Liver (tissue), 9 donors: ENCODE data around the gene SCARB1. TPM values are rescaled to one million over a fixed set of nuclear protein-coding genes. Genes with fewer than 3 reads are reported as not detected.

Source experiments
- DNase-seq: peaks from one replicate; pipeline ENCODE4 v3.0.0-alpha.2; 2017; ENCODE audit warnings: low spot score
- H3K27ac ChIP-seq, 2 donors: one replicate each; pipeline ENCODE4 v1.7.0; 2013; ENCODE audit warnings: inconsistent platforms in 2 of 2, low read length in 2 of 2, control low read depth in 1 of 2, low read depth in 1 of 2, mild to moderate bottlenecking in 1 of 2
- H3K27me3 ChIP-seq, 4 donors: one replicate each; pipeline versions ENCODE4 v1.6.1 to v1.7.0; 2013; ENCODE audit warnings: low read length in 3 of 4, inconsistent platforms in 1 of 4, mild to moderate bottlenecking in 1 of 4, moderate library complexity in 1 of 4; ENCODE audit not compliant: control insufficient read depth in 4 of 4, insufficient read depth in 4 of 4
- H3K36me3 ChIP-seq, 4 donors: one replicate each; pipeline versions ENCODE4 v1.6.1 to v1.7.0; 2013; ENCODE audit warnings: low read length in 3 of 4, mild to moderate bottlenecking in 3 of 4, low read depth in 1 of 4, moderate library complexity in 1 of 4; ENCODE audit not compliant: control insufficient read depth in 4 of 4, insufficient read depth in 3 of 4
- H3K4me1 ChIP-seq, 4 donors: one replicate each; pipeline versions ENCODE4 v1.6.1 to v1.7.0; 2013; ENCODE audit warnings: low read length in 3 of 4, mild to moderate bottlenecking in 3 of 4, moderate library complexity in 1 of 4; ENCODE audit not compliant: control insufficient read depth in 4 of 4, insufficient read depth in 4 of 4
- H3K4me3 ChIP-seq, 3 donors: one replicate each; pipeline versions ENCODE4 v1.6.1 to v1.7.0; 2013; ENCODE audit warnings: low read length in 3 of 3, control low read depth in 1 of 3, low read depth in 1 of 3, mild to moderate bottlenecking in 1 of 3
- H3K9ac ChIP-seq, 2 donors: one replicate each; pipeline ENCODE4 v1.7.0; 2013; ENCODE audit warnings: low read length in 2 of 2, mild to moderate bottlenecking in 2 of 2, moderate library complexity in 2 of 2, control low read depth in 1 of 2, low read depth in 1 of 2
- H3K9me3 ChIP-seq, 4 donors: one replicate each; pipeline versions ENCODE4 v1.6.1 to v1.7.0; 2013; ENCODE audit warnings: low read length in 3 of 4; ENCODE audit not compliant: control insufficient read depth in 4 of 4
- ATF3 ChIP-seq: IDR thresholded peaks from 2 replicates; pipeline ENCODE4 v1.6.1; 2016; ENCODE audit warnings: antibody characterized with exemption
- CTCF ChIP-seq: fragments of 150-350 bp; IDR thresholded peaks from 2 replicates; pipeline ENCODE4 v1.5.1; 2017; ENCODE audit warnings: improper control_type of control experiment, low read depth, low read length; ENCODE audit not compliant: missing input control
- EGR1 ChIP-seq, 2 donors: IDR thresholded peaks; 2 replicates each; pipeline ENCODE4 v1.6.1; 2016 to 2018; ENCODE audit warnings: antibody characterized with exemption in 2 of 2, low read depth in 2 of 2
- HNF4A ChIP-seq, 2 donors: conservative IDR thresholded peaks; 2 replicates each; pipeline ENCODE4 v1.6.1; 2016; ENCODE audit warnings: antibody characterized with exemption in 2 of 2, mild to moderate bottlenecking in 2 of 2
- HNF4G ChIP-seq: IDR thresholded peaks from 2 replicates; pipeline ENCODE4 v1.6.1; 2016; ENCODE audit warnings: antibody characterized with exemption
- JUND ChIP-seq, 2 donors: IDR thresholded peaks; 2 replicates each; pipeline ENCODE4 v1.6.1; 2016; ENCODE audit warnings: antibody characterized with exemption in 2 of 2
- RAD21 ChIP-seq, 2 donors: IDR thresholded peaks; 2 replicates each; pipeline ENCODE4 v1.6.1; 2016; ENCODE audit warnings: antibody characterized with exemption in 2 of 2, mild to moderate bottlenecking in 2 of 2
- RXRA ChIP-seq, 2 donors: IDR thresholded peaks; 2 replicates each; pipeline ENCODE4 v1.6.1; 2017 to 2018; ENCODE audit warnings: antibody characterized with exemption in 2 of 2, mild to moderate bottlenecking in 1 of 2
- TAF1 ChIP-seq: conservative IDR thresholded peaks from 2 replicates; pipeline ENCODE4 v1.6.1; 2016; ENCODE audit warnings: antibody characterized with exemption, mild to moderate bottlenecking
- YY1 ChIP-seq: IDR thresholded peaks from 2 replicates; pipeline ENCODE4 v1.6.1; 2016; ENCODE audit warnings: antibody characterized with exemption, mild to moderate bottlenecking
- ZBTB33 ChIP-seq: IDR thresholded peaks from 2 replicates; pipeline ENCODE4 v1.6.1; 2016; ENCODE audit warnings: antibody characterized with exemption
- WGBS: extraction: QIAGEN DNeasy Blood & Tissue Kit; methylation state at CpG from one replicate; pipeline ENCODE4 v1.1.7; 2013; 5-methylcytosine and 5-hydroxymethylcytosine counted together
- polyA plus RNA-seq, 2 donors: library from polyadenylated mRNA; stranded (reverse) in 1 of 2; unstranded in 1 of 2; fragments of 200-250 nt in 1 of 2; fragments of >200 nt in 1 of 2; fragmentation: Nextera tagmentation in 1 of 2; extraction: Ambion mirVana in 1 of 2; gene quantifications; one replicate each; pipeline versions ENCODE4 v1.2.1 to v1.2.3, GENCODE V29; 2013 to 2015
- total RNA-seq, 2 donors: library from RNA; depleted of rRNA; stranded (reverse); fragments of >200 nt; gene quantifications; one replicate each; pipeline ENCODE4 v1.2.3, GENCODE V29; 2014
- TF ChIP-seq, protein P1 (sequence below): IDR thresholded peaks from 2 replicates; pipeline ENCODE4 v1.6.1; 2016; ENCODE audit warnings: antibody characterized with exemption, mild to moderate bottlenecking
- donor health status: healthy.
- donor health status: healthy.
- donor health status: healthy.
- donor health status: healthy.
- donor health status: healthy.

The SCARB1 gene
- total and polyA plus RNA-seq, 4 donors = 85.3 to 289 (median 141) TPM

DNA sequence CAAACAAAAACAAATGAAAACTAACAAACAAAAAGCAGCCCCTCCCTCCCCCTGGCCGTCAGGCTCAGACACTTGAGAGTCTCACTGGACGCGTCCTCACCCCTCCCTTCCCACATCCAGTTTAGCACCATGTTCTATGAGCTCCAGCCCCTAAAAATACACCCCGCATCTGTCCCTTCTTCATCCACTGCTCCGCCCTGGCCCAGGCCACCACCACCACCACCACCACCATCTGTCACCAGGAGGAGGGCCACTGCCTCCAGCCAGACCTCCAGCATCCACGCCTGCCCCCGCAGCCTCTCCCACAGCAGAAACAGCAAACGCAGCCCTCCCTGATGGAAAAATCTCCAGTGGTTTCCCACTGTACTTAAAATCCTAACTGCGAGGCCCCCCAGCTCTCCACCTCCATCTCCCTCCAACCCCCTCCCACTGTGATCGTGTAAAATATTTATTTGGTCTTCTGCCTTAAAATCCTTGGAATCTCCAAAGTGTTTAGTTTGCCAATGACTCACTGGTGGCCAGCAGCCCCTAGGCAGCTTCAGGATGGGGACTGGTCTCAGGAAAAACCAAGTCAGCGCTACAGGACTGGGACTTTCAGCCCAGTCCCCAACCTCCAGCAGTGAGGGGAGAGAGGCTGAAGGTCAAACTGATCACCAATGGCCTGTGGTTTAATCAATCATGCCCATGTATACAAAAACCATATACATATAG lies 95.1 kb downstream of the SCARB1 start:
- Histone ChIP-seq H3K9me3 (peaks cover 2 to 10% (median 6%) of the 10 kb centered on the region in 4 donors), H3K9ac (no peak overlapping the region), H3K4me1 (peaks cover 3 to 17% (median 6%) of the 10 kb centered on the region in 4 donors), H3K27ac (no peak overlapping the region), H3K27me3 (no peaks in the 10 kb centered on the region), H3K36me3 (no peaks in the 10 kb centered on the region), H3K4me3 (no peak overlapping the region)
- WGBS = 90% methylated on average over 11 of the region's 11 CpGs
- no peak for TF ChIP-seq RXRA (IDR thresholded peaks at IDR 0.05)
- no peak for TF ChIP-seq HNF4G
- TF ChIP-seq YY1 = no peak
- TF ChIP-seq, protein P1, sequence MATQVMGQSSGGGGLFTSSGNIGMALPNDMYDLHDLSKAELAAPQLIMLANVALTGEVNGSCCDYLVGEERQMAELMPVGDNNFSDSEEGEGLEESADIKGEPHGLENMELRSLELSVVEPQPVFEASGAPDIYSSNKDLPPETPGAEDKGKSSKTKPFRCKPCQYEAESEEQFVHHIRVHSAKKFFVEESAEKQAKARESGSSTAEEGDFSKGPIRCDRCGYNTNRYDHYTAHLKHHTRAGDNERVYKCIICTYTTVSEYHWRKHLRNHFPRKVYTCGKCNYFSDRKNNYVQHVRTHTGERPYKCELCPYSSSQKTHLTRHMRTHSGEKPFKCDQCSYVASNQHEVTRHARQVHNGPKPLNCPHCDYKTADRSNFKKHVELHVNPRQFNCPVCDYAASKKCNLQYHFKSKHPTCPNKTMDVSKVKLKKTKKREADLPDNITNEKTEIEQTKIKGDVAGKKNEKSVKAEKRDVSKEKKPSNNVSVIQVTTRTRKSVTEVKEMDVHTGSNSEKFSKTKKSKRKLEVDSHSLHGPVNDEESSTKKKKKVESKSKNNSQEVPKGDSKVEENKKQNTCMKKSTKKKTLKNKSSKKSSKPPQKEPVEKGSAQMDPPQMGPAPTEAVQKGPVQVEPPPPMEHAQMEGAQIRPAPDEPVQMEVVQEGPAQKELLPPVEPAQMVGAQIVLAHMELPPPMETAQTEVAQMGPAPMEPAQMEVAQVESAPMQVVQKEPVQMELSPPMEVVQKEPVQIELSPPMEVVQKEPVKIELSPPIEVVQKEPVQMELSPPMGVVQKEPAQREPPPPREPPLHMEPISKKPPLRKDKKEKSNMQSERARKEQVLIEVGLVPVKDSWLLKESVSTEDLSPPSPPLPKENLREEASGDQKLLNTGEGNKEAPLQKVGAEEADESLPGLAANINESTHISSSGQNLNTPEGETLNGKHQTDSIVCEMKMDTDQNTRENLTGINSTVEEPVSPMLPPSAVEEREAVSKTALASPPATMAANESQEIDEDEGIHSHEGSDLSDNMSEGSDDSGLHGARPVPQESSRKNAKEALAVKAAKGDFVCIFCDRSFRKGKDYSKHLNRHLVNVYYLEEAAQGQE = no peak
- no peak for TF ChIP-seq HNF4A (conservative IDR thresholded peaks at IDR 0.05)
- no peak for TF ChIP-seq TAF1
- no peak for TF ChIP-seq ATF3
- TF ChIP-seq ZBTB33 = no peak
- no peak for TF ChIP-seq EGR1 (IDR thresholded peaks at IDR 0.05; ENCODE audit: low read depth in 2 of 2)
- DNase-seq = no peak

- TF ChIP-seq CTCF (peak; percentile 97), RAD21 (IDR thresholded peaks at IDR 0.05) (peak; percentile 97 to 99), JUND (IDR thresholded peaks at IDR 0.05) (no peak)
- peaks cover 3 to 17% (median 6%) of the 10 kb centered on the region in 4 donors for H3K4me1 ChIP-seq
- no peaks in the 10 kb centered on the region for H3K27me3 ChIP-seq
- H3K9me3 ChIP-seq = peaks cover 2 to 10% (median 6%) of the 10 kb centered on the region in 4 donors
- H3K36me3 ChIP-seq = no peaks in the 10 kb centered on the region
- peak; percentile 86 for DNase-seq
- no peak overlapping the region for H3K4me3 ChIP-seq
- WGBS = 33% methylated on average over 21 of the region's 21 CpGs
- no peak overlapping the region for H3K9ac ChIP-seq
- no peak overlapping the region for H3K27ac ChIP-seq
Measured at GRCh38 chr12:124767066-124767821, 96.4 kb downstream of the SCARB1 start.
